Activated CD4-positive, CD25-positive, alpha-beta regulatory T cell treated with anti-CD3 and anti-CD28 coated beads, Interleukin-2, amount 50 U/mL, for 16 hours (primary cell): Measurements from ENCODE around the gene SMIM1.

Experiments used
- DNase-seq: peaks from one replicate; pipeline ENCODE4 v3.0.0-alpha.2; 2020; ENCODE audit warnings: low read depth, low spot score

SMIM1 gene

GRCh38 chr1:3772715-3773571, at the start of gene SMIM1:
Gene SMIM1 (plus strand): TSS chr1:3772749. CDS start chr1:3775374, 2,625 bp downstream.
- no peak for DNase-seq

GRCh38 chr1:3722846-3723245, 49.7 kb upstream of the SMIM1 start:
- DNase-seq, result no peak

GRCh38 chr1:3724416-3725030, 48.0 kb upstream of the SMIM1 start:
- peak; percentile 63 for DNase-seq

GRCh38 chr1:3725366-3725765, 47.2 kb upstream of the SMIM1 start:
- no peak for DNase-seq

- no peak for DNase-seq
Observed at GRCh38 chr1:3727042-3727824, 45.3 kb upstream of the SMIM1 start.

GRCh38 chr1:3727825-3728776, 44.4 kb upstream of the SMIM1 start:
- no peak for DNase-seq

- DNase-seq, result no peak
Observed at GRCh38 chr1:3729594-3730542, 42.7 kb upstream of the SMIM1 start.

- DNase-seq, result no peak
Observed at GRCh38 chr1:3730543-3731247, 41.9 kb upstream of the SMIM1 start.

GRCh38 chr1:3731583-3732433, 40.7 kb upstream of the SMIM1 start:
- no peak for DNase-seq

GRCh38 chr1:3732434-3733093, 40.0 kb upstream of the SMIM1 start:
- no peak for DNase-seq

- DNase-seq, result no peak
Observed at GRCh38 chr1:3733094-3733882, 39.3 kb upstream of the SMIM1 start.

GRCh38 chr1:3733883-3734589, 38.5 kb upstream of the SMIM1 start:
- no peak for DNase-seq

GRCh38 chr1:3734602-3735001, 37.9 kb upstream of the SMIM1 start:
- DNase-seq, result no peak

- DNase-seq, result no peak
Observed at GRCh38 chr1:3735027-3735681, 37.4 kb upstream of the SMIM1 start.

- no peak for DNase-seq
Observed at GRCh38 chr1:3735688-3736087, 36.9 kb upstream of the SMIM1 start.

GRCh38 chr1:3736131-3736561, 36.4 kb upstream of the SMIM1 start:
- DNase-seq, result no peak
